ENCODE measurements around the gene SBNO2. TPM values are rescaled to one million over a fixed set of nuclear protein-coding genes. Genes with fewer than 3 reads are reported as not detected.

SBNO2 gene
- total and polyA plus RNA-seq, 2 donors (not counting 1 experiment from before 2014, with no cell fraction given), result 42.8 to 83.3 TPM

DNA sequence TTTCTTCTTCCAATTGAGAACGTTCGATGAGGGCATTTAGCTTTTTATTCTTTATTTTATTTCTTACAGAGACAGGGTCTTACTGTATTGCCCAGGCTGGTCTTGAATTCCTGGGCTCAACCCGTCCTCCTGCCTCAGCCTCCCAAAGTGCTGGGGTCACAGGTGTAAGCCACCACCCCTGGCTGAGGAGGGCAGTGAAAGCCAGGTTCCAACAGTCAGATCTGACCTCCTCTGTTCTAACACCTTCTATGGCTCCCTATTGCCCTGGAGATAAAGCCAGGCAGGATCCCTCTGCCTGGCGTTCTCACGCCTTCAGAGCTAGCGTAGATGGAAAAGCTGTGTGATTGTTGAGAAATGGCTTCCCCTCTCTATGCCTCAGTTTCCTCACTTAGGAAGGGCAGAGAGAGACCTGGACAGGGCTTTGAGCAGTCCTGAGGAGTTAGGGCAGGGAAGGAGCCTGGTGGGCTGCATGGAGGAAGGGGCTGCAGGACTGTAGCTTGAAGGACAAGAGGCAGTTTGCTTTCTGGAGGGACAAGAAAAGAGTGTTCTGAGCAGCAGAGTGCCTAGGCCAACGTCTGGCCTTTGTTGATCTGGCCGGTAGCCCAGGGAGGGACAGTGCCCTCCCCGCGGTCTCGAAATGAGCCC, 101.6 kb downstream of the SBNO2 start:
- peak overlapping the region; percentile 73 for H3K27ac Mint-ChIP-seq
- no peak overlapping the region for H3K4me3 ChIP-seq (ENCODE audit: control extremely low read depth in 1 of 5, extremely low read depth in 1 of 5, insufficient read depth in 1 of 5, low read depth in 2 of 5, low read length in 4 of 5)
- ChIA-PET CTCF (no interaction called here), POLR2A (interaction anchor here (0.6 to 0.7 kb wide), 2 partner anchors 26 to 126 kb away, joined by 4 to 9 read pairs; no protein-coding TSS in a partner anchor)
- no peak overlapping the region for H2AFZ ChIP-seq (ENCODE audit: insufficient read depth, low read depth, low read length, poor library complexity, severe bottlenecking)
- peak overlapping the region; percentile 22 to 47 for H3K27ac ChIP-seq (ENCODE audit: low read length in 2 of 2)
- intact Hi-C loops (cut with micrococcal nuclease), result no loop called here
- peak overlapping the region; percentile 43 for H3K4me3 Mint-ChIP-seq
- no peaks in the 10 kb centered on the region for H3K9me3 Mint-ChIP-seq (ENCODE audit: insufficient read depth)
- peaks cover 70 to 88% of the 10 kb centered on the region in 2 donors for H3K4me1 ChIP-seq (ENCODE audit: control insufficient read depth in 2 of 2, insufficient read depth in 2 of 2, low read length in 2 of 2)
- no peaks in the 10 kb centered on the region for H3K9me3 ChIP-seq (ENCODE audit: control extremely low read depth in 1 of 3, control insufficient read depth in 2 of 3, insufficient read depth in 1 of 3, low read length in 2 of 3)
- peaks cover 0 to 72% of the 10 kb centered on the region in 2 experiments for H3K36me3 ChIP-seq (replicated peaks in 1 of 2; ENCODE audit: control extremely low read depth in 1 of 2, control insufficient read depth in 1 of 2, extremely low read depth in 1 of 2, insufficient read depth in 2 of 2, low read length in 1 of 2)
- DNase-seq (no peak), ATAC-seq (ENCODE audit: low read depth) (no peak)
- H3K4me1 Mint-ChIP-seq, result peaks cover 53% of the 10 kb centered on the region
- no peaks in the 10 kb centered on the region for H3K27me3 ChIP-seq (replicated peaks in 1 of 4; ENCODE audit: control extremely low read depth in 1 of 4, control insufficient read depth in 3 of 4, insufficient read depth in 4 of 4, low read length in 3 of 4)
- peaks cover 70% of the 10 kb centered on the region for H4K20me1 ChIP-seq (ENCODE audit: control insufficient read depth, insufficient read depth, low read length, poor library complexity, severe bottlenecking)
- H3K27me3 Mint-ChIP-seq, result no peaks in the 10 kb centered on the region
- no peak overlapping the region for H3K9ac ChIP-seq (ENCODE audit: low read length)
- TF ChIP-seq, protein P1, sequence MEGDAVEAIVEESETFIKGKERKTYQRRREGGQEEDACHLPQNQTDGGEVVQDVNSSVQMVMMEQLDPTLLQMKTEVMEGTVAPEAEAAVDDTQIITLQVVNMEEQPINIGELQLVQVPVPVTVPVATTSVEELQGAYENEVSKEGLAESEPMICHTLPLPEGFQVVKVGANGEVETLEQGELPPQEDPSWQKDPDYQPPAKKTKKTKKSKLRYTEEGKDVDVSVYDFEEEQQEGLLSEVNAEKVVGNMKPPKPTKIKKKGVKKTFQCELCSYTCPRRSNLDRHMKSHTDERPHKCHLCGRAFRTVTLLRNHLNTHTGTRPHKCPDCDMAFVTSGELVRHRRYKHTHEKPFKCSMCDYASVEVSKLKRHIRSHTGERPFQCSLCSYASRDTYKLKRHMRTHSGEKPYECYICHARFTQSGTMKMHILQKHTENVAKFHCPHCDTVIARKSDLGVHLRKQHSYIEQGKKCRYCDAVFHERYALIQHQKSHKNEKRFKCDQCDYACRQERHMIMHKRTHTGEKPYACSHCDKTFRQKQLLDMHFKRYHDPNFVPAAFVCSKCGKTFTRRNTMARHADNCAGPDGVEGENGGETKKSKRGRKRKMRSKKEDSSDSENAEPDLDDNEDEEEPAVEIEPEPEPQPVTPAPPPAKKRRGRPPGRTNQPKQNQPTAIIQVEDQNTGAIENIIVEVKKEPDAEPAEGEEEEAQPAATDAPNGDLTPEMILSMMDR (IDR thresholded peaks at IDR 0.05), result no peak
- TF ChIP-seq EZH2 (IDR thresholded peaks at IDR 0.05; ENCODE audit: borderline replicate concordance, insufficient read depth, low read depth, low read length, poor library complexity, severe bottlenecking), result no peak
- WGBS (ENCODE audit: insufficient coverage), result 98% methylated on average over 11 of the region's 11 CpGs
- peak overlapping the region; percentile 90 for H3K4me2 ChIP-seq (replicated peaks; ENCODE audit: low read depth, low read length, poor library complexity, severe bottlenecking)
- peaks cover 83% of the 10 kb centered on the region for H3K79me2 ChIP-seq (ENCODE audit: control insufficient read depth, insufficient read depth, low read length)
